Nephron (organoid): ENCODE measurements around the gene ARMC8.

Experiments
- H3K27ac Mint-ChIP-seq, 3 experiments: 2 replicates each; pipeline ENCODE4 v1.8.0; 2020; ENCODE audit warnings: mixed read lengths in 3 of 3, mild to moderate bottlenecking in 2 of 3, moderate library complexity in 1 of 3
- H3K27me3 Mint-ChIP-seq: 2 replicates; pipeline ENCODE4 v1.8.0; 2021; ENCODE audit warnings: low read depth, mild to moderate bottlenecking, moderate library complexity, mixed read lengths
- H3K36me3 Mint-ChIP-seq: 2 replicates; pipeline ENCODE4 v1.8.0; 2020; ENCODE audit warnings: low read depth, mixed read lengths
- H3K4me1 Mint-ChIP-seq: 2 replicates; pipeline ENCODE4 v1.8.0; 2020; ENCODE audit warnings: mixed read lengths
- H3K4me3 Mint-ChIP-seq, 3 experiments: 2 replicates each; pipeline ENCODE4 v1.8.0; 2020; ENCODE audit warnings: mild to moderate bottlenecking in 3 of 3, mixed read lengths in 3 of 3, moderate library complexity in 2 of 3
- H3K9me3 Mint-ChIP-seq: 2 replicates; pipeline ENCODE4 v1.8.0; 2020; ENCODE audit warnings: mixed read lengths
- TF ChIP-seq, protein P1 (sequence below), 3 experiments: fragments of 200-600 bp; sonication (generic); IDR thresholded peaks; one replicate each; pipeline ENCODE4 v1.5.0; 2021; ENCODE audit warnings: antibody characterized with exemption in 3 of 3; ENCODE audit not compliant: unreplicated experiment in 3 of 3

The ARMC8 gene

GRCh38 chr3:138314751-138315150 is 127.7 kb downstream of the ARMC8 start:
- TF ChIP-seq, protein P1, sequence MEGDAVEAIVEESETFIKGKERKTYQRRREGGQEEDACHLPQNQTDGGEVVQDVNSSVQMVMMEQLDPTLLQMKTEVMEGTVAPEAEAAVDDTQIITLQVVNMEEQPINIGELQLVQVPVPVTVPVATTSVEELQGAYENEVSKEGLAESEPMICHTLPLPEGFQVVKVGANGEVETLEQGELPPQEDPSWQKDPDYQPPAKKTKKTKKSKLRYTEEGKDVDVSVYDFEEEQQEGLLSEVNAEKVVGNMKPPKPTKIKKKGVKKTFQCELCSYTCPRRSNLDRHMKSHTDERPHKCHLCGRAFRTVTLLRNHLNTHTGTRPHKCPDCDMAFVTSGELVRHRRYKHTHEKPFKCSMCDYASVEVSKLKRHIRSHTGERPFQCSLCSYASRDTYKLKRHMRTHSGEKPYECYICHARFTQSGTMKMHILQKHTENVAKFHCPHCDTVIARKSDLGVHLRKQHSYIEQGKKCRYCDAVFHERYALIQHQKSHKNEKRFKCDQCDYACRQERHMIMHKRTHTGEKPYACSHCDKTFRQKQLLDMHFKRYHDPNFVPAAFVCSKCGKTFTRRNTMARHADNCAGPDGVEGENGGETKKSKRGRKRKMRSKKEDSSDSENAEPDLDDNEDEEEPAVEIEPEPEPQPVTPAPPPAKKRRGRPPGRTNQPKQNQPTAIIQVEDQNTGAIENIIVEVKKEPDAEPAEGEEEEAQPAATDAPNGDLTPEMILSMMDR (IDR thresholded peaks at IDR 0.05; ENCODE audit: unreplicated experiment in 3 of 3), result no peak
- Mint-ChIP-seq H3K4me3 (no peak overlapping the region), H3K27me3 (peaks cover 10% of the 10 kb centered on the region), H3K27ac (no peak overlapping the region), H3K4me1 (no peaks in the 10 kb centered on the region), H3K36me3 (no peaks in the 10 kb centered on the region), H3K9me3 (peaks cover 16% of the 10 kb centered on the region)

- Mint-ChIP-seq H3K4me3 (no peak overlapping the region), H3K9me3 (no peaks in the 10 kb centered on the region), H3K4me1 (no peaks in the 10 kb centered on the region), H3K27ac (no peak overlapping the region), H3K27me3 (peaks cover 3% of the 10 kb centered on the region), H3K36me3 (no peaks in the 10 kb centered on the region)
- TF ChIP-seq, protein P1 (IDR thresholded peaks at IDR 0.05; ENCODE audit: unreplicated experiment in 3 of 3), result no peak
These were observed 130.6 kb downstream of the ARMC8 start for GRCh38 chr3:138317687-138318086.

DNA sequence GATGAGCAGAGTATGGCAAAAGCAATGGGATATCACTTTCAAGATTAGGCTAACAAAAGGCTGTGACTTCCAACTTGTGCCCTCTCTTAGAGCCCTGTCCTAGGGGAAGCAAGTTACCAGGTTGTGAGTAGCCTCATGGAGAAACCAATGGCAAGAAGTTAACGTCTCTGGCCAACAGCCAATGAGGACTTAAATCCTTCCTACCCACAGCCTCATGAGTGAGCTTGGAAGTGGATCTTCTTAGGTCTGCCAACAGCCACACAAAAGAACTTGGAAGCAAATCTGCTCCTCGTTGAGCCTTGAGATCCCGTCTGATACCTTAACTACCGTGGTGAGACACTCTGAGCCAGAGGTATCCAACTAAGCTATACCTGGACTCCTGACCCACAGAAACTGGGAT is 136.9 kb downstream of the ARMC8 start:
- peaks cover 13% of the 10 kb centered on the region for H3K4me1 Mint-ChIP-seq
- H3K9me3 Mint-ChIP-seq, result no peaks in the 10 kb centered on the region
- TF ChIP-seq, protein P1 (IDR thresholded peaks at IDR 0.05; ENCODE audit: unreplicated experiment in 3 of 3), result no peak
- no peak overlapping the region for H3K27ac Mint-ChIP-seq
- H3K36me3 Mint-ChIP-seq, result no peaks in the 10 kb centered on the region
- H3K27me3 Mint-ChIP-seq, result peaks cover 14% of the 10 kb centered on the region
- H3K4me3 Mint-ChIP-seq, result no peak overlapping the region

DNA sequence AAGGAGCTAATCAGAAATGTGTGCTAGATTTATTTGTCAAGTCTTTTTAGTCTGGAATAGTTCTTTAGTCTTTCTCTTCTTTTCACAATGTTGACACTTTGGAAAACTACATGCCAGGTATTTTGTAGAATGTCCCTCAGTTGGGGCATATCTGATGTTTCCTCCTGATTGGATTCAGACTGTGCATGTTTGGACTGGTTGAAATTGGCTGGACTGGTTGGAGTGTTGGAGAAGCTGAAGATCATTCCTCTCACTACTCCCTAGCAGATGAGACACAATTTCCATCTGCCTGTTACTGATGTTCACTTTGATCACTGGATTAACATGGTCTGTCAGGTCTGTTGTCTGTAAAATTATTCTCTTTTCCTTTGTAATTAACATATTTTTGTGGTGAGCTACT is 138.9 kb downstream of the ARMC8 start:
- TF ChIP-seq, protein P1 (IDR thresholded peaks at IDR 0.05; ENCODE audit: unreplicated experiment in 3 of 3), result no peak
- Mint-ChIP-seq H3K4me3 (no peak overlapping the region), H3K27ac (no peak overlapping the region), H3K36me3 (no peaks in the 10 kb centered on the region), H3K4me1 (peaks cover 23% of the 10 kb centered on the region), H3K27me3 (peaks cover 18% of the 10 kb centered on the region), H3K9me3 (no peaks in the 10 kb centered on the region)

DNA sequence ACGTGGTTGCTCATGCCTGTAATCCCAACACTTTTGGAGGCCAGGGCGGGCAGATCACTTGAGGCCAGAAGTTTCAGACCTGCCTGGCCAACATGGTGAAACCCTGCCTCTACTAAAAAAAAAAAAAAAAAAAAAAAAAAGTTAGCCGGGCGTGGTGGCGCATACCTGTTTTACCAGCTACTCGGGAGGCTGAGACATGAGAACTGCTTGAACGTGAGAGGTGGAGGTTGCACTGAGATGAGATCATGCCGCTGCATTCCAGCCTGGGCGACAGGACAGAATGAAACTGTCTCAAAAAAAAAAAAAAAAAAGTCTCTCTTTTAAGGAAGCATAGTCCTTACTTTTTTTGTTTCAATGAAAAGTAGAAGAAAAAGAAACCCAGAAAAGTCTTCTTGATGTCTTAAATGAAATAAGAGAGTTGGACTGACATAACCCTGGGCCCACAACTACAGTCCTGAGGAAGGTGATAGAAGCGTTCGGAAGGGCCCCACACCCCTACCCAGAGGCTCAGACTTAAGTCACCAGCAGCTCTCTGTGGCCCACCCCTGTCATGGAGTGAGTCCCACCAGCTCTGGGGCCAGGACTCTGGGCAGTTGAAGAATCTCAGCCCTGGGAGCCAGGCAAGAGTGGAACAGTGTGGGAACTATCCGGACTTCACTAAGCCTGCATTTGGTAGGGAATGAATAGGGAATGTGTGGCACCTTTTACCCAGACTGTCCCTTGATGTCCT is 139.9 kb downstream of the ARMC8 start:
- Mint-ChIP-seq H3K4me1 (peaks cover 23% of the 10 kb centered on the region), H3K4me3 (no peak overlapping the region), H3K9me3 (no peaks in the 10 kb centered on the region)

More for the DNA sequence above, 139.9 kb downstream of the ARMC8 start:
- Mint-ChIP-seq H3K36me3 (no peaks in the 10 kb centered on the region), H3K27ac (no peak overlapping the region), H3K27me3 (peaks cover 15% of the 10 kb centered on the region)
- TF ChIP-seq, protein P1 (IDR thresholded peaks at IDR 0.05; ENCODE audit: unreplicated experiment in 3 of 3), result no peak
